ENCODE results near the gene GNPNAT1.

Gene GNPNAT1

GRCh38 chr14:52748647-52749292 is 42.6 kb downstream of the GNPNAT1 start:
- no peak for TF ChIP-seq CTCF (IDR thresholded peaks at IDR 0.05; ENCODE audit: insufficient read depth, missing control alignments)
- FAIRE-seq (no peak), DNase-seq (ENCODE audit: insufficient read length, low spot score) (no peak)

- no peak for TF ChIP-seq CTCF (IDR thresholded peaks at IDR 0.05; ENCODE audit: insufficient read depth, missing control alignments)
- DNase-seq (ENCODE audit: insufficient read length, low spot score) (no peak), FAIRE-seq (no peak)
Observed at GRCh38 chr14:52741865-52742264, 49.5 kb downstream of the GNPNAT1 start.

GRCh38 chr14:52740751-52741150 is 50.7 kb downstream of the GNPNAT1 start:
- no peak for TF ChIP-seq CTCF (IDR thresholded peaks at IDR 0.05; ENCODE audit: insufficient read depth, missing control alignments)
- DNase-seq (ENCODE audit: insufficient read length, low spot score), result no peak
- FAIRE-seq, result peak; percentile 29

GRCh38 chr14:52738409-52738808 is 53.0 kb downstream of the GNPNAT1 start:
- DNase-seq (ENCODE audit: insufficient read length, low spot score) (no peak), FAIRE-seq (no peak)
- no peak for TF ChIP-seq CTCF (IDR thresholded peaks at IDR 0.05; ENCODE audit: insufficient read depth, missing control alignments)

GRCh38 chr14:52735921-52736489 is 55.4 kb downstream of the GNPNAT1 start:
- FAIRE-seq, result no peak
- DNase-seq (ENCODE audit: insufficient read length, low spot score), result no peak
- no peak for TF ChIP-seq CTCF (IDR thresholded peaks at IDR 0.05; ENCODE audit: insufficient read depth, missing control alignments)

GRCh38 chr14:52733824-52734223 is 57.6 kb downstream of the GNPNAT1 start:
- no peak for DNase-seq (ENCODE audit: insufficient read length, low spot score)
- FAIRE-seq, result no peak
- no peak for TF ChIP-seq CTCF (IDR thresholded peaks at IDR 0.05; ENCODE audit: insufficient read depth, missing control alignments)

- FAIRE-seq (no peak), DNase-seq (ENCODE audit: insufficient read length, low spot score) (no peak)
- no peak for TF ChIP-seq CTCF (IDR thresholded peaks at IDR 0.05; ENCODE audit: insufficient read depth, missing control alignments)
Observed at GRCh38 chr14:52730709-52731111, 60.7 kb downstream of the GNPNAT1 start.
